Measurements from ENCODE around the gene LRRC36. TPM values are rescaled to one million over a fixed set of nuclear protein-coding genes. Genes with fewer than 3 reads are reported as not detected.

Gene LRRC36
- total and polyA plus RNA-seq, 9 of the 15 experiments (the other 6 are each of a cell fraction or from before 2014, with no cell fraction given): 0.09 to 0.40 (median 0.17) TPM; not detected in 1

- TF ChIP-seq, protein P1, sequence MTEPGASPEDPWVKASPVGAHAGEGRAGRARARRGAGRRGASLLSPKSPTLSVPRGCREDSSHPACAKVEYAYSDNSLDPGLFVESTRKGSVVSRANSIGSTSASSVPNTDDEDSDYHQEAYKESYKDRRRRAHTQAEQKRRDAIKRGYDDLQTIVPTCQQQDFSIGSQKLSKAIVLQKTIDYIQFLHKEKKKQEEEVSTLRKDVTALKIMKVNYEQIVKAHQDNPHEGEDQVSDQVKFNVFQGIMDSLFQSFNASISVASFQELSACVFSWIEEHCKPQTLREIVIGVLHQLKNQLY (CRISPR knock-in tag; conservative IDR thresholded peaks at IDR 0.05): no peak
- TF ChIP-seq PTBP1 (IDR thresholded peaks at IDR 0.05; ENCODE audit: low read depth, low read length): no peak
- no peak for TF ChIP-seq FOXA3 (CRISPR knock-in tag; conservative IDR thresholded peaks at IDR 0.05 in 1 of 2, IDR thresholded peaks at IDR 0.05 in 1 of 2)
- TF ChIP-seq, protein P2, sequence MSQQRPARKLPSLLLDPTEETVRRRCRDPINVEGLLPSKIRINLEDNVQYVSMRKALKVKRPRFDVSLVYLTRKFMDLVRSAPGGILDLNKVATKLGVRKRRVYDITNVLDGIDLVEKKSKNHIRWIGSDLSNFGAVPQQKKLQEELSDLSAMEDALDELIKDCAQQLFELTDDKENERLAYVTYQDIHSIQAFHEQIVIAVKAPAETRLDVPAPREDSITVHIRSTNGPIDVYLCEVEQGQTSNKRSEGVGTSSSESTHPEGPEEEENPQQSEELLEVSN (IDR thresholded peaks at IDR 0.05; ENCODE audit: borderline replicate concordance in 1 of 2, extremely low read depth in 1 of 2, insufficient read depth in 1 of 2, insufficient read length in 1 of 2, low read depth in 1 of 2, low read length in 1 of 2, poor library complexity in 1 of 2, severe bottlenecking in 1 of 2): peak in 1 of 2 experiments; percentile 76
- TF ChIP-seq SMAD4 (CRISPR knock-in tag; conservative IDR thresholded peaks at IDR 0.05): peak; percentile 51; the same call in 1 of the 2 replicates
- TF ChIP-seq TAF9B (IDR thresholded peaks at IDR 0.05; ENCODE audit: partially characterized antibody): no peak
- TF ChIP-seq ZNF347 (CRISPR knock-in tag; IDR thresholded peaks at IDR 0.05; ENCODE audit: low read depth): no peak
- TF ChIP-seq POLR2A (conservative IDR thresholded peaks at IDR 0.05): no peak
- TF ChIP-seq CBX1 (IDR thresholded peaks at IDR 0.05; ENCODE audit: low read depth): no peak
- no peak for TF ChIP-seq ETV6 (IDR thresholded peaks at IDR 0.05; ENCODE audit: borderline replicate concordance in 1 of 2, low read depth in 2 of 2, low read length in 1 of 2)
- no peak for TF ChIP-seq ETV6 (CRISPR knock-in tag; IDR thresholded peaks at IDR 0.05; ENCODE audit: borderline replicate concordance)
- no peak for TF ChIP-seq DMBX1 (CRISPR knock-in tag; IDR thresholded peaks at IDR 0.05; ENCODE audit: borderline replicate concordance)
- no peak for TF ChIP-seq EZH2 (IDR thresholded peaks at IDR 0.05; ENCODE audit: borderline replicate concordance, low read depth, low read length)
- peak; percentile 23; the same call in 1 of the 2 replicates for TF ChIP-seq ZFX (CRISPR knock-in tag; IDR thresholded peaks at IDR 0.05)
- TF ChIP-seq, protein P3, sequence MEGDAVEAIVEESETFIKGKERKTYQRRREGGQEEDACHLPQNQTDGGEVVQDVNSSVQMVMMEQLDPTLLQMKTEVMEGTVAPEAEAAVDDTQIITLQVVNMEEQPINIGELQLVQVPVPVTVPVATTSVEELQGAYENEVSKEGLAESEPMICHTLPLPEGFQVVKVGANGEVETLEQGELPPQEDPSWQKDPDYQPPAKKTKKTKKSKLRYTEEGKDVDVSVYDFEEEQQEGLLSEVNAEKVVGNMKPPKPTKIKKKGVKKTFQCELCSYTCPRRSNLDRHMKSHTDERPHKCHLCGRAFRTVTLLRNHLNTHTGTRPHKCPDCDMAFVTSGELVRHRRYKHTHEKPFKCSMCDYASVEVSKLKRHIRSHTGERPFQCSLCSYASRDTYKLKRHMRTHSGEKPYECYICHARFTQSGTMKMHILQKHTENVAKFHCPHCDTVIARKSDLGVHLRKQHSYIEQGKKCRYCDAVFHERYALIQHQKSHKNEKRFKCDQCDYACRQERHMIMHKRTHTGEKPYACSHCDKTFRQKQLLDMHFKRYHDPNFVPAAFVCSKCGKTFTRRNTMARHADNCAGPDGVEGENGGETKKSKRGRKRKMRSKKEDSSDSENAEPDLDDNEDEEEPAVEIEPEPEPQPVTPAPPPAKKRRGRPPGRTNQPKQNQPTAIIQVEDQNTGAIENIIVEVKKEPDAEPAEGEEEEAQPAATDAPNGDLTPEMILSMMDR (IDR thresholded peaks at IDR 0.05 in 2 of 3, conservative IDR thresholded peaks at IDR 0.05 in 1 of 3; ENCODE audit: insufficient read depth in 2 of 3, low read depth in 1 of 3, low read length in 3 of 3): peak in 1 of 3 experiments; percentile 22; a peak in 2 of 6 replicates
- TF ChIP-seq ETV1 (tag; conservative IDR thresholded peaks at IDR 0.05; ENCODE audit: low read depth): no peak
- no peak for TF ChIP-seq ZNF217 (CRISPR knock-in tag; IDR thresholded peaks at IDR 0.05)
- no peak for TF ChIP-seq ZNF668 (CRISPR knock-in tag; IDR thresholded peaks at IDR 0.05)
- no peak for TF ChIP-seq JUN (IDR thresholded peaks at IDR 0.05; ENCODE audit: borderline replicate concordance, low read depth, low read length)
- no peak for TF ChIP-seq JUN (CRISPR knock-in tag; IDR thresholded peaks at IDR 0.05; ENCODE audit: borderline replicate concordance)
- TF ChIP-seq ZC3H4 (CRISPR knock-in tag; IDR thresholded peaks at IDR 0.05; ENCODE audit: borderline replicate concordance): no peak
- TF ChIP-seq, protein P4, sequence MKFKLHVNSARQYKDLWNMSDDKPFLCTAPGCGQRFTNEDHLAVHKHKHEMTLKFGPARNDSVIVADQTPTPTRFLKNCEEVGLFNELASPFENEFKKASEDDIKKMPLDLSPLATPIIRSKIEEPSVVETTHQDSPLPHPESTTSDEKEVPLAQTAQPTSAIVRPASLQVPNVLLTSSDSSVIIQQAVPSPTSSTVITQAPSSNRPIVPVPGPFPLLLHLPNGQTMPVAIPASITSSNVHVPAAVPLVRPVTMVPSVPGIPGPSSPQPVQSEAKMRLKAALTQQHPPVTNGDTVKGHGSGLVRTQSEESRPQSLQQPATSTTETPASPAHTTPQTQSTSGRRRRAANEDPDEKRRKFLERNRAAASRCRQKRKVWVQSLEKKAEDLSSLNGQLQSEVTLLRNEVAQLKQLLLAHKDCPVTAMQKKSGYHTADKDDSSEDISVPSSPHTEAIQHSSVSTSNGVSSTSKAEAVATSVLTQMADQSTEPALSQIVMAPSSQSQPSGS (CRISPR knock-in tag; IDR thresholded peaks at IDR 0.05): no peak
These were observed 104.6 kb downstream of the LRRC36 start, which contains the start of gene HSD11B2 (continued) for GRCh38 chr16:67430977-67431774.

Data from K562 (cell line).